ENCODE results near the gene GPR37L1.
"Not testable (repeated sequence)": the region's sequence is repeated elsewhere in the genome, so short reads cannot be mapped to it uniquely, and the experiment has no call there.

Gene GPR37L1

DNA sequence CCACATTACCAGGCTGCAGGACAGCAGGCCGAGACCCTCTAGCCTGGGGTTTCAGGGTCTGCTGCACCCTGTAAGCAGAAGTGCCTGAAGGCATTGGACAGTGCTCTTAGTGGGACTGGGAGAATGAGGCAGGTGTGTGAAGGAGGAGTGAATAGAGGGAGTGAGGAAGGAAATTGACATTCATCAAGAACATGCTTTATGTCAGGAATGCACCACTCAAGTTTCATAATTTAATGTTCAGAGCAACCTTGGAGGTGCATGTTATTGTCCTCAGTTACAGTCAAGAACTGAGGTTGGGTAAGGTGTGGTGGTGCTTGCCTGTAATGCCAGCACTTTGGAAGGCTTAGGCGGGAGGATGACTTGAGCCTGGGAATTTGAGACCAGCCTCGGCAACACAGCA is 11.7 kb upstream of the GPR37L1 start:
- DNase-seq, result no peak

- DNase-seq, result not testable (repeated sequence)
These were observed 11.1 kb upstream of the GPR37L1 start for GRCh38 chr1:202111589-202111988.

GRCh38 chr1:202112859-202113689 is 9.6 kb upstream of the GPR37L1 start:
- no peak for DNase-seq

GRCh38 chr1:202113690-202114300 is 8.9 kb upstream of the GPR37L1 start:
- no peak for DNase-seq

DNA sequence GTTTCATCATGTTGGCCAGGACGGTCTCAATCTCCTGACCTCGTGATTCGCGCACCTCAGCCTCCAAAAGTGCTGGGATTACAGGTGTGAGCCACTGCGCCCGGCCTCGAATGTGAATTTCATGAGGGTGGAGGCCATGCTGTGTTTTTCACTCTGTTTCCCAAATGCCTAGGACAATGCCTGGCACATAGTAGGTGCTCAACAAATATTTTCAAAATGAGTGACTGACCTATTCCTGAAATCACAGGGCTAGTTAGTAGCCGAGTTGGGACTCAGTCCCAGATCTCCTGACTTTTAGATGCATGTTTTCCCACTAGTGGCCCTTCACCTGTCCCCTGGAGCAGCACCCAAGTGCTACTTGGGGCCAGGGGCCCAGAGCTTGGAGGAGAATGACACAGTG is 6.4 kb upstream of the GPR37L1 start:
- no peak for DNase-seq

DNA sequence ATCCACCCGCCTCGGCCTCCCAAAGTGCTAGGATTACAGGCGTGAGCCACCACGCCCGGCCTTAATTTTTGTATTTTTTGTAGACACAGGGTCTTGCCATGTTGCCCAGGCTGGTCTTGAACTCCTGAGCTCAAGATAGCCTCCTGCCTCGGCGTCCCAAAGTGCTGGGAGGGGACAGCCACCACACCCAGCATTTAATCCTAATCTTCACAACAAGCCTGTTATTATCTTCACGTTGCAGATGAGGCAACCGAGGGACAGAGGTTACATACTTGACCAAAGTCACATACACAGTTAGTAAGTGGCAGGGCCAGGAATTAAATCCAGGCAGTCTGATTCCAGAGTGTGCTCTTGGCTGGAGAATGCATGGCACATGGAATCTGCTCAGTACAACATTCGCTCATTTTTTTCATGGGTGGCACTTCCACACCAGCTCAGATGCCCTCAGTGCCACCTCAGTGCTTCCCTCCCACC is 4.8 kb upstream of the GPR37L1 start:
- DNase-seq, result no peak

- no peak for DNase-seq
These were observed 1.7 kb upstream of the GPR37L1 start for GRCh38 chr1:202121006-202121405.

DNA sequence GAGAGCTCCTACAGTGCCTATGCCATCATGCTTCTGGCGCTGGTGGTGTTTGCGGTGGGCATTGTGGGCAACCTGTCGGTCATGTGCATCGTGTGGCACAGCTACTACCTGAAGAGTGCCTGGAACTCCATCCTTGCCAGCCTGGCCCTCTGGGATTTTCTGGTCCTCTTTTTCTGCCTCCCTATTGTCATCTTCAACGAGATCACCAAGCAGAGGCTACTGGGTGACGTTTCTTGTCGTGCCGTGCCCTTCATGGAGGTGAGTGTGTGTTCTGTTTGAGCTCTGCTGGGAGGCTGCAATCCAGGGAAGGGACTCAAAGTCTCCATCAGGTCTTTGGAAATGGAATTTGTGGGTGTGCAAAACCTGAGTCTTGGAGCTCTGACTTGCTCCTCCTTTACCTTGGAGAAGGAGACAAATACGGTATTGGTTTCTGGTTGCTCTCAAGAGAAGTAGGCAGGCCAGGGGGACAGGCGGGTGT is 658 bp downstream of the GPR37L1 start:
- no peak for DNase-seq

- no peak for DNase-seq
These were observed 1.4 kb downstream of the GPR37L1 start for GRCh38 chr1:202124142-202124541.

GRCh38 chr1:202125611-202126010 is 2.9 kb downstream of the GPR37L1 start:
- DNase-seq, result no peak

DNA sequence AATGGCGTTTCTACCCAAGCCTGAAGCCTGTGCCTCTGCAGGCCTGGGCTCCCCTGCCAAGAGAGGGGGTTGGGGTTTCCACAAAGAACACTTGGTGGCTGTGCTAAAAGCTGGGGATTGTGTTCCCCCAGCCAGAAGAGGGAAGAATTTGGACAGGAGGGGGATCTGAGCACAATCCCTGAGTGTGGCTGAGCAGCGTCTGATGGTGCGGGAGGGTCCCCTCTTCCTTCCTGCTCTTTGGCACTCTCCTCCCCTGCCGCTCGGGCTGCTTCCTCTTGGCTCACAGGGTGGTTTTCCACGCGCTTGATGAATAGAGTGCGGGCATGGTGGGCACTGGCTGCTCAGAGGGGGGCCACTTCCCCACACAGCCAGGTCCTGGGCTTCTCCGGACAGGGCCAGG is 3.7 kb downstream of the GPR37L1 start:
- DNase-seq, result no peak

GRCh38 chr1:202127061-202127460 is 4.3 kb downstream of the GPR37L1 start:
- DNase-seq, result no peak

DNA sequence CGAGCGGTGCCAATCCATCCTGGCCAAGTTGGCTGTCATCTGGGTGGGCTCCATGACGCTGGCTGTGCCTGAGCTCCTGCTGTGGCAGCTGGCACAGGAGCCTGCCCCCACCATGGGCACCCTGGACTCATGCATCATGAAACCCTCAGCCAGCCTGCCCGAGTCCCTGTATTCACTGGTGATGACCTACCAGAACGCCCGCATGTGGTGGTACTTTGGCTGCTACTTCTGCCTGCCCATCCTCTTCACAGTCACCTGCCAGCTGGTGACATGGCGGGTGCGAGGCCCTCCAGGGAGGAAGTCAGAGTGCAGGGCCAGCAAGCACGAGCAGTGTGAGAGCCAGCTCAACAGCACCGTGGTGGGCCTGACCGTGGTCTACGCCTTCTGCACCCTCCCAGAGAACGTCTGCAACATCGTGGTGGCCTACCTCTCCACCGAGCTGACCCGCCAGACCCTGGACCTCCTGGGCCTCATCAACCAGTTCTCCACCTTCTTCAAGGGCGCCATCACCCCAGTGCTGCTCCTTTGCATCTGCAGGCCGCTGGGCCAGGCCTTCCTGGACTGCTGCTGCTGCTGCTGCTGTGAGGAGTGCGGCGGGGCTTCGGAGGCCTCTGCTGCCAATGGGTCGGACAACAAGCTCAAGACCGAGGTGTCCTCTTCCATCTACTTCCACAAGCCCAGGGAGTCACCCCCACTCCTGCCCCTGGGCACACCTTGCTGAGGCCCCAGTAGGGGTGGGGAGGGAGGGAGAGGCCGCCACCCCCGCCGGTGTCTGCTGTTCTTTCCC is 5.3 kb downstream of the GPR37L1 start:
- no peak for DNase-seq

DNA sequence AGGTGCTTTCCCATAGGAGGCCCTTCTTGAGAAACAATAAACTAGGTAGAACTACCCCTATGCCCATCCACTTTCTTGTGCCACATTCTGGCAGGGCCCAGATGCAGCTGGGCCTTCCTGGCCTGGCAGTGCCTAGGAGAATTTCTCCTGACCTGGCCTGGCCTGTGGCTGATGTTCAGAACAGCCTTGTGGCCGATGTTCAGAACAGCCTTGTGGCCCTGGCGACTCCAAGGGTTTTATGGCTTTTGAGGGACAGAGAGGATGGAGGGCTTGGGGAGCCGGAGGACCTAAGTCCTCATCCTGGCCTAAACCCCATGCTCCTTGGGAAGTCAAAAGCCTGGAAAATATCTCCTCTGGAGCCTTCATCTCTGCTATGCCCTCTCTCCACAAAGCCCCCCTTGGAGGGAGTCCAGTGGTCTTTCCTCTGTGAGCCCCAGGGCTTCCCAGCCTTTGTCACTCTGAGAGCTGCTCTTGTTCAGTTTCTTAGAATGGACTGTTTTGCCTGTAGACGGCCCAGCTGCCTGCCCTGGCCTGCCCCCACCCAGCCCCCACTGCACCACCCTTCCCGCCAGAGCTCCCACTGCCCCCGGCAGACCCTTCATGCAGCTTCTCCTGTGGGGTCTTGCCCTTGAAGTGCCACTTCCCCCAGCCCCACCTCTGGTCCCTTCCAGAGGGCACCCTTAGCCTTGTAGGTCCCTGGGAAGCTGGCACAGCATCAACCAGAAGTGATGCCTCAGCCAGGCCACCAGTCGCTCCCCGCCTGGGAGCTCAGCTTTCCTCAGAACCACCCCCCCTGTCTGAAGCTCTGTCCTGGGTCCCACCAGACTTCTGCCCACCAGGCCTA is 7.0 kb downstream of the GPR37L1 start:
- no peak for DNase-seq

GRCh38 chr1:202130297-202130721 is 7.6 kb downstream of the GPR37L1 start:
- no peak for DNase-seq

GRCh38 chr1:202130816-202131522 is 8.3 kb downstream of the GPR37L1 start:
- no peak for DNase-seq

- DNase-seq, result no peak
These were observed 9.5 kb downstream of the GPR37L1 start for GRCh38 chr1:202131956-202132821.

- DNase-seq, result no peak
These were observed 10.3 kb downstream of the GPR37L1 start for GRCh38 chr1:202133001-202133400.

DNA sequence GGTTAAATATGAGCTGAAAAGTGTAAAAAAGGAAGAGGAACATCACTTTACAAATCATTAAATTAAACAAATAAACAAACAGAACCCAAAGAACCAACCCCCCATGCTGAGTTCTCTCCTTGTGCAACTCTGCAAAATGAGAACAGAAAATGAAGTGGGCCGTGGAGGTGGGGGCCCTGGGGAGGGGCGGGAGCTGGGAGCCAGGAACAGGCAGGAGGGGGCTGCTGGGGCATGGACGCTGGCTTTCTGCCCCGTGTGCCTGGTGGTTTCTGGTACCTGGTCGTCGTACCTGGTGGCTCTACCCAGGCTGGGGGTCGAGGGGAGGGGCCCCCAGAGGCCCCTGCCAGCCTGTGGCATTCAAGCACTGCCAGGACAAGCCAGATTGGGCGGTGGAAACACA is 10.8 kb downstream of the GPR37L1 start:
- no peak for DNase-seq

GRCh38 chr1:202133989-202134388 is 11.3 kb downstream of the GPR37L1 start:
- no peak for DNase-seq
